ENCODE results near the gene COL18A1.

COL18A1 gene

DNA sequence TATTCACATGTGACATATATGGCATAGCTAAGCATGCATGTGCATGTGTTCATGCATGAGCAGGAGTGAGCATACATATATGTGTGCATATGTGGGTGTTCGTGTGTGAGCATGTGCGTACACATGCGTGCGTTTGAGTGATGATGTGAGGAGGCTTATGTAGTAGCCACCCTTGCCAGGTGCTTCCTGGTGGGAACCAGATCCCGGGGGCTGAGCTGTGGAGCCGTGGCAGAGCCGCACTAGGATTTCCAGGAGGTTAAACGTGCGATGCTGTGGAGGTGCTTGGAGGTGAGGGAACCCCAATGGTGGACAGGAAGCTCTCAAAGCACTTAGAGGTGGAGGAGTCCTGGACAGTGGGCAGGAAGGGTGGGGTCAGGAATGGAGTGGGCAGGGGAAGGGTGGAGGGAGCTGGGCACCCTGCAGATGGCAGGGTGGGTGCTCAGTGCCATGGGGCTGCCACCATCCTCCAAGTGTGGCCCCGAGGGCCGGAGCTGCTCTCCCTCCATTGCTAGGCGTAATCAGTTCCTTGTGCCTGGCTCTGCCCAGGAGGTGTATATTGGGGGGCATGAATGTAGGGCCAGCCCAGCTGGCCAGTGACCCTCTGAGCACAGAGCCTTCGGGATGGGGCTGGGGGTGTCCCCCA is 48.5 kb downstream of the COL18A1 start:
- H3K36me3 Mint-ChIP-seq, result no peaks in the 10 kb centered on the region
- H3K27ac Mint-ChIP-seq, result no peak overlapping the region
- H3K27me3 Mint-ChIP-seq, result no peaks in the 10 kb centered on the region
- peaks cover 4% of the 10 kb centered on the region for H3K4me1 Mint-ChIP-seq
- H3K9me3 Mint-ChIP-seq, result no peaks in the 10 kb centered on the region
- no peak overlapping the region for H3K4me3 Mint-ChIP-seq

GRCh38 chr21:45454060-45454925 is 49.3 kb downstream of the COL18A1 start:
- Mint-ChIP-seq H3K4me3 (no peak overlapping the region), H3K27me3 (no peaks in the 10 kb centered on the region), H3K36me3 (no peaks in the 10 kb centered on the region), H3K27ac (no peak overlapping the region), H3K9me3 (no peaks in the 10 kb centered on the region), H3K4me1 (peaks cover 4% of the 10 kb centered on the region)

GRCh38 chr21:45454926-45455673 is 50.1 kb downstream of the COL18A1 start:
- H3K9me3 Mint-ChIP-seq, result no peaks in the 10 kb centered on the region

GRCh38 chr21:45455674-45456583 is 51.0 kb downstream of the COL18A1 start:
- no peaks in the 10 kb centered on the region for H3K9me3 Mint-ChIP-seq
- no peaks in the 10 kb centered on the region for H3K27me3 Mint-ChIP-seq
- H3K4me1 Mint-ChIP-seq, result peaks cover 4% of the 10 kb centered on the region
- no peak overlapping the region for H3K27ac Mint-ChIP-seq
- no peak overlapping the region for H3K4me3 Mint-ChIP-seq
- no peaks in the 10 kb centered on the region for H3K36me3 Mint-ChIP-seq

More at GRCh38 chr21:45454926-45455673, 50.1 kb downstream of the COL18A1 start:
- Mint-ChIP-seq H3K4me1 (peaks cover 4% of the 10 kb centered on the region), H3K27ac (no peak overlapping the region), H3K27me3 (no peaks in the 10 kb centered on the region), H3K4me3 (no peak overlapping the region), H3K36me3 (no peaks in the 10 kb centered on the region)

- H3K36me3 Mint-ChIP-seq, result peaks cover 3% of the 10 kb centered on the region
- no peak overlapping the region for H3K4me3 Mint-ChIP-seq
- H3K9me3 Mint-ChIP-seq, result peaks cover 3% of the 10 kb centered on the region
- H3K4me1 Mint-ChIP-seq, result peaks cover 4% of the 10 kb centered on the region
- H3K27ac Mint-ChIP-seq, result no peak overlapping the region
- H3K27me3 Mint-ChIP-seq, result no peaks in the 10 kb centered on the region
Observed at GRCh38 chr21:45456584-45457160, 51.7 kb downstream of the COL18A1 start.

- peaks cover 9% of the 10 kb centered on the region for H3K9me3 Mint-ChIP-seq
- H3K27me3 Mint-ChIP-seq, result no peaks in the 10 kb centered on the region
- no peak overlapping the region for H3K4me3 Mint-ChIP-seq
- peaks cover 5% of the 10 kb centered on the region for H3K36me3 Mint-ChIP-seq
- H3K27ac Mint-ChIP-seq, result no peak overlapping the region
- H3K4me1 Mint-ChIP-seq, result peaks cover 4% of the 10 kb centered on the region
Observed at GRCh38 chr21:45457161-45457831, 52.3 kb downstream of the COL18A1 start.

- Mint-ChIP-seq H3K27ac (no peak overlapping the region), H3K27me3 (no peaks in the 10 kb centered on the region), H3K36me3 (peaks cover 6% of the 10 kb centered on the region), H3K4me1 (peaks cover 4% of the 10 kb centered on the region), H3K4me3 (no peak overlapping the region), H3K9me3 (peaks cover 12% of the 10 kb centered on the region)
Observed at GRCh38 chr21:45457832-45458172, 52.8 kb downstream of the COL18A1 start.

- Mint-ChIP-seq H3K9me3 (peaks cover 12% of the 10 kb centered on the region), H3K4me3 (no peak overlapping the region), H3K27ac (no peak overlapping the region), H3K36me3 (peaks cover 6% of the 10 kb centered on the region), H3K4me1 (no peaks in the 10 kb centered on the region), H3K27me3 (no peaks in the 10 kb centered on the region)
Observed at GRCh38 chr21:45458281-45459170, 53.6 kb downstream of the COL18A1 start.

DNA sequence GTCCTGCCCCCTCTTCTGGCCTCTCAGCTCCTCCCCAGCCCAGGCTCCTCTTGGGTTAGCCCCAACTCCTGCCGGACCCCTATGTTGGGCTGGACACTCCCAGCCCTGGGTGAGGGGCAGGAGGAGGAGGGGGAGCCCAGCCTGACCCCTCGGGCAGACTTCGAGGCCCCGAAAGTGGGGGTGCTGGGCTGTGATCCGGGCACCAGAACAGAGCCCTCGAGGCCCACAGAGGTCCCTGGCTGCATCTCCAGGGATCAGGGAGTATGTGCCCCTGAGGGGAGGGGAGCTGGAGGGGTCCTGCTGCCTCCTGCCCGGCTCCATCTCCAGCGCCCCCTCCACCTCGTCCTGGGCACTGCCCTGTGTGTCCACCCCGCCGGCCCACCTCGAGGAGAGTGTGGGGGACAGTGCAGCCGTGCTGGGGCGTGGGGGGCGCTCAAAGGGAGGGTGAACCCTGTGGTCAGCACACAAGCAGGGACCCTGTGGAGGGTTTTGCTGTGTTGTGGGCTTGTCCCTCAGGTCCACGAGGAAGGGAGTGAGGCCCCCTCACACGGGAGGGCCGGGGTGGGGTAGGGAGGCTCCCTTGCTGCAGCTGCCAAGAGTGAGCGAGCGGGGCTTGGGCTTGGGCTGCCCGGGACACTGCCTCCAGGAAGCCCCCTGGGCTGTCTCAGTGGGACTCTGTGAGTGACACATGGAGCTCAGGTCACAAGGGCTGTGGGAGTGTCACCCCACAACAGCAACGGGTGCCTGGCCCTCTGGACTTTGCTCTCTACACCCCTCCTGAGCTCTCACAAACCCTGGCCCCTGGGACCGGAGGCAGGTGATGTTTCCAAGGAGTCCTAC is 54.4 kb downstream of the COL18A1 start:
- no peaks in the 10 kb centered on the region for H3K4me1 Mint-ChIP-seq
- H3K27me3 Mint-ChIP-seq, result no peaks in the 10 kb centered on the region
- peaks cover 12% of the 10 kb centered on the region for H3K9me3 Mint-ChIP-seq
- H3K27ac Mint-ChIP-seq, result no peak overlapping the region
- H3K4me3 Mint-ChIP-seq, result no peak overlapping the region
- H3K36me3 Mint-ChIP-seq, result peaks cover 6% of the 10 kb centered on the region

DNA sequence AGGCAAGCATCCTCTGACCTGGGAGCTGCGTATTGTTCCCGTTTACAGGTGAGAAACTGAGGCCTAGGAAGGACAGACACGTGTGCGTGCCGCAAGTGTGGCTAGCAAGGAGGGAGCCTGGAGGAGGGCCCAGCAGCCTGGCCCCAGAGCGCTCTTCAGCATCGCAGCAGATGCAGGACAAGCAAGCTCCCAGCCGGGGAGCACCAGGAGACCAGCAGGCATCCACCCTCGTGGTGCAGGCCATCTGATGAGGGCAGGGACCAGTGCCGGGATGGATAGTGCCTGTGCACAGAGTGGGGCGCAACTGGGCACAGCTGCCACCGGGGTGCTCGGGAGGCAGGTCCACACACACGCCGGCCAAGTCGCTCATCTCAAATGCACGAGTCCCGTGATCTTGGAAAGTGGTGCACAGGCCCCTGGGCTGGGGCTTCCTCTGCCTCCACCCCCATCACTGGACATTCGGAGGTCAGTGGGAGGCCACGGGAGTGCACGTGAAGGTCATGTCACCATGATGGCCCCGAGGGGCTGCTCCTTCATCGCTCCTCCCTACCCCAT is 55.1 kb downstream of the COL18A1 start:
- Mint-ChIP-seq H3K4me3 (no peak overlapping the region), H3K36me3 (peaks cover 6% of the 10 kb centered on the region), H3K27ac (no peak overlapping the region), H3K4me1 (no peaks in the 10 kb centered on the region), H3K9me3 (peaks cover 12% of the 10 kb centered on the region), H3K27me3 (no peaks in the 10 kb centered on the region)

DNA sequence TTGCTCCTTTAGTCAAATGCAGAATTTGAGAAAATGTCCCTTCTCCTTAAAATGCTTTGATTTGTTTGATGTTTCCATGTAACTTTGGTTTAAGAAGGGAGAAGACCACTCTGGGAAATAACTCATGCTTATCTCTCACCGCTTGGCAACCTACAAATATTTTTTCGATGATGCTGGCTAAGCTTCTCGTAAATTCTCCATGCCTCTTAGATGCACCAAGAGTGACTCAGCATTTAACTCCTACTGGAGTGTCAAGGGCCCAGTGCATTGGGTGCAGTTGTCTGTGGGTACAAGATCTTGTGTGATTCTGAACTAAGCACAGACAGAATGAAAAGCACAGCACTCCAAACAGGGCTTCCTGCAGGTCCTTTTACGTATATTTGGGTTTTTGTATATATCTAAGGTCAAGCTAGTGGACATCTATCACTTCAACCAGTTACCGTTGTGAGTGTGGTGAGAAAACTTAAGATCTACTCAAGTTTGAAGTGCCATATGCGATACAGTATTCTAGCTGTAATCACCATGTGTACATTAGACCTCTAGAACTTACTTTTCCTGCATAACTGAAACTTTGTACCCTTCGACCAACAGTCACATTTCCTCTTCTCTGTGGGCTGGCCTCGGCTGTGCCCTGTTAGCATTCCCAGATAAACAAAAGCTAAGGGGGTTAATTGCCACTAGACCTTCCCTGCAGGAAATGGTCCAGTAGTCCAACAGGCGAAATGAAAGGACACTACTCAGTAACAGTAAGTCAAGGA is 55.8 kb downstream of the COL18A1 start:
- H3K36me3 Mint-ChIP-seq, result peaks cover 6% of the 10 kb centered on the region
- H3K27ac Mint-ChIP-seq, result no peak overlapping the region
- H3K9me3 Mint-ChIP-seq, result peaks cover 12% of the 10 kb centered on the region
- H3K4me1 Mint-ChIP-seq, result no peaks in the 10 kb centered on the region
- H3K4me3 Mint-ChIP-seq, result no peak overlapping the region
- H3K27me3 Mint-ChIP-seq, result no peaks in the 10 kb centered on the region

- Mint-ChIP-seq H3K4me3 (no peak overlapping the region), H3K9me3 (peaks cover 12% of the 10 kb centered on the region), H3K27me3 (no peaks in the 10 kb centered on the region), H3K36me3 (peaks cover 6% of the 10 kb centered on the region), H3K27ac (no peak overlapping the region), H3K4me1 (no peaks in the 10 kb centered on the region)
Observed at GRCh38 chr21:45461369-45461750, 56.4 kb downstream of the COL18A1 start.
